ENCODE data around the gene PCDHGA2.
"Not testable (repeated sequence)": the region's sequence is repeated elsewhere in the genome, so short reads cannot be mapped to it uniquely, and the experiment has no call there.

PCDHGA2 gene

DNA sequence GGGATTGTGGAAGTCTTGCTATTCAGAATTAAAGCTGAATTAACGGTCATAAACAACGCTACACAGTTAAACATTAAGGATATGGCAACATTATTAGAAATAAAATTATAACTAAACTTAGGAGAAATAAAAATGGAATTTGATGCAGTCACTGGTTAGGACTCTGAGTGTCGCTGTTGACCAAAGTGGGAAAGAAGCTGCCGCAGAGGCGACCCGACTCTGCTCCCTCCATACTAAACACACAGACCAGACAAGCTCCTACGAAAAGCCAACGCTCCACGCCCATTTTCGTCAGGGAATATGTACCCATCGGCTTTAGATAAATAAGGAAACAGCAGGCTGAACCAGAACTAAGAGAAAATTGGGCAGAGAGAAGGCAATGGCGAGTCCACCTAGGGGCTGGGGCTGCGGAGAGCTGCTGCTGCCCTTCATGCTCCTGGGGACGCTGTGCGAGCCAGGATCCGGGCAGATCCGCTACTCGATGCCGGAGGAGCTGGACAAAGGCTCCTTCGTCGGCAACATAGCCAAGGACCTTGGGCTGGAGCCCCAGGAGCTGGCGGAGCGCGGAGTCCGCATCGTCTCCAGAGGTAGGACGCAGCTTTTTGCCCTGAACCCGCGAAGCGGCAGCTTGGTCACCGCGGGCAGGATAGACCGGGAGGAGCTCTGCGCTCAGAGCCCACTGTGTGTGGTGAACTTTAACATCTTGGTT, 25.5 kb downstream of the PCDHGA2 start, which contains the start of gene PCDHGA5:
Gene PCDHGA5 (plus strand): TSS at position 211 of the 709 bp plus-strand sequence. CDS start 169 bp downstream, at position 380.
- Histone ChIP-seq H3K36me3 (ENCODE audit: control insufficient read depth, insufficient read depth, low read length) (peaks cover 4% of the 10 kb centered on the region), H3K4me3 (ENCODE audit: insufficient read depth, low read depth, low read length) (no peak within 1 kb of the TSS), H3K4me1 (ENCODE audit: control insufficient read depth, insufficient read depth, low read length) (no peaks in the 10 kb centered on the region), H3K27me3 (ENCODE audit: control insufficient read depth, insufficient read depth, low read length, poor library complexity, severe bottlenecking) (no peaks in the 10 kb centered on the region), H3K27ac (ENCODE audit: insufficient read depth, low read depth, low read length, poor library complexity, severe bottlenecking) (no peak within 1 kb of the TSS), H3K9me3 (ENCODE audit: control insufficient read depth, low read length) (peaks cover 4% of the 10 kb centered on the region)
- 96% methylated on average over 32 to 34 of the region's 34 CpGs for WGBS, 2 experiments

- WGBS, 2 experiments, result 95% methylated on average over 46 of the region's 46 CpGs
- peaks cover 2% of the 10 kb centered on the region for H3K9me3 ChIP-seq (ENCODE audit: control insufficient read depth, low read length)
Measured at GRCh38 chr5:141366016-141366896, 27.7 kb downstream of the PCDHGA2 start.

GRCh38 chr5:141369994-141370848, 31.7 kb downstream of the PCDHGA2 start, which contains the start of gene PCDHGB3:
PCDHGB3 (plus strand) TSS chr5:141370242; CDS start chr5:141370395, 153 bp downstream.
- WGBS, 2 experiments, result 94 to 95% methylated on average over 32 of the region's 32 CpGs
- Histone ChIP-seq H3K4me3 (ENCODE audit: insufficient read depth, low read depth, low read length) (no peak within 1 kb of the TSS), H3K9me3 (ENCODE audit: control insufficient read depth, low read length) (peaks cover 10% of the 10 kb centered on the region)

More at GRCh38 chr5:141366016-141366896, 27.7 kb downstream of the PCDHGA2 start:
- Histone ChIP-seq H3K27ac (ENCODE audit: insufficient read depth, low read depth, low read length, poor library complexity, severe bottlenecking) (no peak overlapping the region), H3K4me1 (ENCODE audit: control insufficient read depth, insufficient read depth, low read length) (no peaks in the 10 kb centered on the region), H3K27me3 (ENCODE audit: control insufficient read depth, insufficient read depth, low read length, poor library complexity, severe bottlenecking) (no peaks in the 10 kb centered on the region), H3K36me3 (ENCODE audit: control insufficient read depth, insufficient read depth, low read length) (peaks cover 4% of the 10 kb centered on the region), H3K4me3 (ENCODE audit: insufficient read depth, low read depth, low read length) (no peak overlapping the region)

DNA sequence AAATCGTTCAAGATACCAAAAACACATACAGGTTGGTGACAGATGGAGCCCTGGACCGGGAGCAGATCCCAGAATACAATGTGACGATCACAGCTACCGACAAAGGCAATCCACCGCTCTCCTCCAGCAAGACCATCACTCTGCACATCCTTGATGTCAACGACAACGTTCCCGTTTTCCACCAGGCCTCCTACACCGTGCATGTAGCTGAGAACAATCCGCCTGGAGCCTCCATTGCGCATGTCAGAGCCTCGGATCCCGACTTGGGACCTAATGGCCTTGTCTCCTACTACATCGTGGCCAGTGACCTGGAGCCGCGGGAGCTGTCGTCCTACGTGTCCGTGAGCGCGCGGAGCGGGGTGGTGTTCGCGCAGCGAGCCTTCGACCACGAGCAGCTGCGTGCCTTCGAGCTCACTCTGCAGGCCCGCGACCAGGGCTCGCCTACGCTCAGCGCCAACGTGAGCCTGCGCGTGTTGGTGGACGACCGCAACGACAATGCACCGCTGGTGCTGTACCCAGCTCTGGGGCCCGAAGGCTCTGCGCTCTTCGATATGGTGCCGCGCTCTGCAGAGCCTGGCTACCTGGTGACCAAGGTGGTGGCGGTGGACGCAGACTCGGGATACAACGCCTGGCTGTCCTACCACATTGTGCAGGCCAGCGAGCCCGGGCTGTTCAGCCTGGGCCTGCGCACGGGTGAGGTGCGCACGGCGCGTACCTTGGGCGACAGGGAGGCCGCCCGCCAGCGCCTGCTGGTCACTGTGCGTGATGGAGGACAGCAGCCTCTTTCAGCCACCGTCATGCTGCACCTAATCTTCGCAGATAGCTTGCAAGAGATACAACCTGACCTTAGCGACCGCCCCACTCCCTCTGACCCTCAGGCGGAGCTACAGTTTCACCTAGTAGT, 33.3 kb downstream of the PCDHGA2 start:
- no peak overlapping the region for H3K4me3 ChIP-seq (ENCODE audit: insufficient read depth, low read depth, low read length)
- peaks cover 10% of the 10 kb centered on the region for H3K9me3 ChIP-seq (ENCODE audit: control insufficient read depth, low read length)
- H3K4me1 ChIP-seq (ENCODE audit: control insufficient read depth, insufficient read depth, low read length), result no peaks in the 10 kb centered on the region
- no peaks in the 10 kb centered on the region for H3K27me3 ChIP-seq (ENCODE audit: control insufficient read depth, insufficient read depth, low read length, poor library complexity, severe bottlenecking)
- 95 to 96% methylated on average over 69 of the region's 69 CpGs for WGBS, 2 experiments
- H3K27ac ChIP-seq (ENCODE audit: insufficient read depth, low read depth, low read length, poor library complexity, severe bottlenecking), result no peak overlapping the region
- no peaks in the 10 kb centered on the region for H3K36me3 ChIP-seq (ENCODE audit: control insufficient read depth, insufficient read depth, low read length)

More at GRCh38 chr5:141369994-141370848, 31.7 kb downstream of the PCDHGA2 start, which contains the start of gene PCDHGB3:
- Histone ChIP-seq H3K4me1 (ENCODE audit: control insufficient read depth, insufficient read depth, low read length) (no peaks in the 10 kb centered on the region), H3K36me3 (ENCODE audit: control insufficient read depth, insufficient read depth, low read length) (no peaks in the 10 kb centered on the region), H3K27me3 (ENCODE audit: control insufficient read depth, insufficient read depth, low read length, poor library complexity, severe bottlenecking) (no peaks in the 10 kb centered on the region), H3K27ac (ENCODE audit: insufficient read depth, low read depth, low read length, poor library complexity, severe bottlenecking) (no peak within 1 kb of the TSS)

DNA sequence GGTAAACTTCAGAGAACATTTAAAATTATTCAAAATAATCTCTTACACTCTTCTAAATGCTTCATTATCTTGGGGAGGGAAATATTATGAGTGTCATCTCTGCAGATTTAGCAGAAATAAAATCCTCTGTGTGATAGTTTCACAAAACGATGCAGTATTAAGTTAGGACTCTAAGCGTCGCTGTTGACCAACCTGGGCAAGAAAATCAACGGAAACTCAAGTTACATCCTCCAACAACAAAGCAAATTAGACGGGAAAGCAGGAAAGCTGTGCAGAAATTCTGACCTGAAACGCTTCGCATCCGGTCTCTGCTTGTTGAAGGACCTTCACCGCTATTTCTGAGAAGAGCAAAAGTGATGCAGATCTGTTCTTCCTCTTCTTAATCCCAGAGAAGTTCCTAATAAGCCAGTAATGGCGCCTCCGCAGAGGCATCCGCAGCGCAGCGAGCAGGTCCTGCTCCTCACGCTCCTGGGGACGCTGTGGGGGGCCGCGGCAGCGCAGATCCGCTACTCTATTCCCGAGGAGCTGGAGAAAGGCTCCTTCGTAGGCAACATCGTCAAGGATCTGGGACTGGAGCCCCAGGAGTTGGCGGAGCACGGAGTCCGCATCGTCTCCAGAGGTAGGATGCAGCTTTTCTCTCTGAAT, 35.2 kb downstream of the PCDHGA2 start, which contains the start of gene PCDHGA6:
Gene PCDHGA6 (plus strand): TSS at position 219 of the 645 bp plus-strand sequence. CDS start 193 bp downstream, at position 412.
- H3K4me3 ChIP-seq (ENCODE audit: insufficient read depth, low read depth, low read length), result no peak within 1 kb of the TSS
- peaks cover 10% of the 10 kb centered on the region for H3K9me3 ChIP-seq (ENCODE audit: control insufficient read depth, low read length)
- no peaks in the 10 kb centered on the region for H3K27me3 ChIP-seq (ENCODE audit: control insufficient read depth, insufficient read depth, low read length, poor library complexity, severe bottlenecking)
- H3K36me3 ChIP-seq (ENCODE audit: control insufficient read depth, insufficient read depth, low read length), result no peaks in the 10 kb centered on the region
- 94% methylated on average over 27 of the region's 27 CpGs for WGBS, 2 experiments
- H3K27ac ChIP-seq (ENCODE audit: insufficient read depth, low read depth, low read length, poor library complexity, severe bottlenecking), result no peak within 1 kb of the TSS
- no peaks in the 10 kb centered on the region for H3K4me1 ChIP-seq (ENCODE audit: control insufficient read depth, insufficient read depth, low read length)

GRCh38 chr5:141374627-141375026, 36.1 kb downstream of the PCDHGA2 start:
- peaks cover 10% of the 10 kb centered on the region for H3K9me3 ChIP-seq (ENCODE audit: control insufficient read depth, low read length)
- H3K4me1 ChIP-seq (ENCODE audit: control insufficient read depth, insufficient read depth, low read length), result no peaks in the 10 kb centered on the region
- no peak overlapping the region for H3K4me3 ChIP-seq (ENCODE audit: insufficient read depth, low read depth, low read length)
- 94 to 96% methylated on average over 14 of the region's 14 CpGs for WGBS, 2 experiments
- H3K27ac ChIP-seq (ENCODE audit: insufficient read depth, low read depth, low read length, poor library complexity, severe bottlenecking), result no peak overlapping the region
- H3K36me3 ChIP-seq (ENCODE audit: control insufficient read depth, insufficient read depth, low read length), result no peaks in the 10 kb centered on the region
- no peaks in the 10 kb centered on the region for H3K27me3 ChIP-seq (ENCODE audit: control insufficient read depth, insufficient read depth, low read length, poor library complexity, severe bottlenecking)

GRCh38 chr5:141375444-141376155, 37.0 kb downstream of the PCDHGA2 start:
- H3K36me3 ChIP-seq (ENCODE audit: control insufficient read depth, insufficient read depth, low read length); H3K9me3 ChIP-seq (ENCODE audit: control insufficient read depth, low read length); H3K27ac ChIP-seq (ENCODE audit: insufficient read depth, low read depth, low read length, poor library complexity, severe bottlenecking); H3K4me1 ChIP-seq (ENCODE audit: control insufficient read depth, insufficient read depth, low read length); H3K4me3 ChIP-seq (ENCODE audit: insufficient read depth, low read depth, low read length); H3K27me3 ChIP-seq (ENCODE audit: control insufficient read depth, insufficient read depth, low read length, poor library complexity, severe bottlenecking): not testable (repeated sequence)
- WGBS, 2 experiments, result 94 to 96% methylated on average over 36 of the region's 48 CpGs

DNA sequence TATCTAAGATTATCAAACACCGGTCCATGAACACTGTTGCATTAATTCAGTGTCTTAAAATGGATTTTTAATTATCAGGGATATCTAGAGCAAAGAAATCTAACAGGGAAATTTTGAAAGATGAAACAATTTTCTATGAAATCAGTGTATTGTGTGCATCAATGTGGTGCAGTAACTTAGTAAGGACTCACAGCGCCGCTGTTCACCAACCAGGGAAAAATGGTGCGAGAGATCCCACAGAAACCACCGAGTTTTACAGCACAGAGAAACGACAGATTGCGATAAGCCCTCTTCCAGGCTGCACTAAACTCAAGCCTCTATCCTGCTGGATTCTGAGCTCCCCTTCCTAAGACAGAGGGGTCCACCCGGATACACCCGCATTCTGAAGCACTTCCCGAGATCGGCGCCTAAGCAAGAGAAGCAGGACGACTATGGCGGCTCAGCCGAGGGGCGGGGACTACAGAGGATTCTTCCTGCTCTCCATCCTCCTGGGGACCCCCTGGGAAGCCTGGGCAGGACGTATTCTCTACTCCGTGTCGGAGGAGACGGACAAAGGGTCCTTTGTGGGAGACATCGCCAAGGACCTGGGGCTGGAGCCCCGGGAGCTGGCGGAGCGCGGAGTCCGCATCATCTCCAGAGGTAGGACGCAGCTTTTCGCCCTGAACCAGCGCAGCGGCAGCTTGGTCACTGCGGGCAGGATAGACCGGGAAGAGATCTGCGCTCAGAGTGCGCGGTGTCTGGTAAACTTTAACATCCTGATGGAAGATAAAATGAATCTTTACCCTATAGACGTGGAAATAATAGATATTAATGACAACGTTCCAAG, 44.1 kb downstream of the PCDHGA2 start, which contains the start of gene PCDHGA7:
Gene PCDHGA7 (plus strand): TSS at position 274 of the 826 bp plus-strand sequence. CDS start 158 bp downstream, at position 432.
- H3K4me3 ChIP-seq (ENCODE audit: insufficient read depth, low read depth, low read length), result no peak within 1 kb of the TSS
- H3K36me3 ChIP-seq (ENCODE audit: control insufficient read depth, insufficient read depth, low read length), result no peaks in the 10 kb centered on the region
- H3K9me3 ChIP-seq (ENCODE audit: control insufficient read depth, low read length), result peaks cover 2% of the 10 kb centered on the region
- no peaks in the 10 kb centered on the region for H3K27me3 ChIP-seq (ENCODE audit: control insufficient read depth, insufficient read depth, low read length, poor library complexity, severe bottlenecking)
- H3K27ac ChIP-seq (ENCODE audit: insufficient read depth, low read depth, low read length, poor library complexity, severe bottlenecking), result no peak within 1 kb of the TSS
- no peaks in the 10 kb centered on the region for H3K4me1 ChIP-seq (ENCODE audit: control insufficient read depth, insufficient read depth, low read length)
- WGBS, 2 experiments, result 94 to 95% methylated on average over 37 of the region's 37 CpGs
